Vagina (tissue), 2 donors: ENCODE measurements around the gene CFAP161. TPM values are rescaled to one million over a fixed set of nuclear protein-coding genes. Genes with fewer than 3 reads are reported as not detected.

Experiments used
- DNase-seq, 2 donors: peaks; one replicate each; pipeline ENCODE4 v3.0.0-alpha.2; 2017; ENCODE audit errors: extremely low spot score in 2 of 2
- H3K27ac ChIP-seq: fragments of 200-600 bp; sonication (generic); one replicate; pipeline ENCODE4 v1.5.1; 2019
- H3K27me3 ChIP-seq: fragments of 200-600 bp; sonication (generic); one replicate; pipeline ENCODE4 v1.5.1; 2019
- H3K36me3 ChIP-seq, 2 donors: fragments of 200-600 bp; sonication (generic); one replicate each; pipeline ENCODE4 v1.5.1; 2017 to 2019
- H3K4me1 ChIP-seq: fragments of 200-600 bp; sonication (generic); one replicate; pipeline ENCODE4 v1.5.1; 2019
- H3K4me3 ChIP-seq, 2 donors: fragments of 200-600 bp; sonication (generic); 1 replicate in 1 of 2; 2 replicates in 1 of 2; pipeline ENCODE4 v1.5.1; 2016 to 2019
- H3K9me3 ChIP-seq: fragments of 200-600 bp; sonication (generic); one replicate; pipeline ENCODE4 v1.5.1; 2019
- CTCF ChIP-seq, 3 experiments: fragments of 450-650 bp in 2 of 3; fragments of 200-600 bp in 1 of 3; sonication (generic) in 1 of 3; IDR thresholded peaks; one replicate each; pipeline ENCODE4 v1.5.1; 2017 to 2019; ENCODE audit warnings: antibody characterized with exemption in 3 of 3, mild to moderate bottlenecking in 2 of 3, moderate library complexity in 2 of 3
- POLR2A ChIP-seq, 2 donors: fragments of 450-650 bp; IDR thresholded peaks; one replicate each; pipeline ENCODE4 v1.6.1; 2017; ENCODE audit warnings: antibody characterized with exemption in 2 of 2, mild to moderate bottlenecking in 2 of 2, moderate library complexity in 2 of 2
- POLR2AphosphoS5 ChIP-seq, 2 donors: sonication (generic); formaldehyde crosslinking; IDR thresholded peaks; one replicate each; pipeline ENCODE4 v1.9.0; 2017; ENCODE audit warnings: antibody characterized with exemption in 2 of 2, mild to moderate bottlenecking in 2 of 2, low read depth in 1 of 2; ENCODE audit not compliant: insufficient read depth in 1 of 2
- intact Hi-C: fragments of 100-400 bp; cut with DNase I; formaldehyde crosslinking; loops from one replicate; pipeline ENCODE4 v1.15.1; 2023
- total RNA-seq: library from RNA; depleted of rRNA; stranded (reverse); fragments of >200 nt; gene quantifications from one replicate; pipeline ENCODE4 v1.2.3, GENCODE V29; 2016

Gene CFAP161
- total RNA-seq, 1 donor from 2014 or later, result 8.6 TPM

GRCh38 chr15:81175496-81175895, 41.4 kb downstream of the CFAP161 start:
- H3K27ac ChIP-seq, result no peak overlapping the region
- H3K9me3 ChIP-seq, result no peaks in the 10 kb centered on the region
- H3K4me1 ChIP-seq, result peaks cover 11% of the 10 kb centered on the region
- DNase-seq, result no peak
- H3K27me3 ChIP-seq, result no peaks in the 10 kb centered on the region
- H3K4me3 ChIP-seq, result no peak overlapping the region
- TF ChIP-seq CTCF (IDR thresholded peaks at IDR 0.05) (no peak), POLR2A (IDR thresholded peaks at IDR 0.05) (no peak), POLR2AphosphoS5 (IDR thresholded peaks at IDR 0.05; ENCODE audit: insufficient read depth in 1 of 2, low read depth in 1 of 2) (no peak)
- intact Hi-C loops, result no loop called here
- H3K36me3 ChIP-seq, result no peaks in the 10 kb centered on the region

GRCh38 chr15:81176291-81176893, 42.3 kb downstream of the CFAP161 start:
- Histone ChIP-seq H3K4me1 (peaks cover 17% of the 10 kb centered on the region), H3K27me3 (no peaks in the 10 kb centered on the region), H3K27ac (peak overlapping the region; percentile 60), H3K4me3 (no peak overlapping the region), H3K9me3 (no peaks in the 10 kb centered on the region), H3K36me3 (no peaks in the 10 kb centered on the region)
- DNase-seq, result peak in 1 of 2 donors; percentile 91
- intact Hi-C loops, result no loop called here
- TF ChIP-seq POLR2A (IDR thresholded peaks at IDR 0.05) (no peak), CTCF (IDR thresholded peaks at IDR 0.05) (no peak)

GRCh38 chr15:81178365-81178764, 44.3 kb downstream of the CFAP161 start:
- intact Hi-C loops, result no loop called here
- no peak for TF ChIP-seq POLR2A (IDR thresholded peaks at IDR 0.05)
- TF ChIP-seq CTCF (IDR thresholded peaks at IDR 0.05), result no peak
- TF ChIP-seq POLR2AphosphoS5 (IDR thresholded peaks at IDR 0.05; ENCODE audit: insufficient read depth in 1 of 2, low read depth in 1 of 2), result no peak
- H3K4me3 ChIP-seq, result no peak overlapping the region

GRCh38 chr15:81181220-81181619, 47.1 kb downstream of the CFAP161 start:
- DNase-seq, result no peak
- Histone ChIP-seq H3K4me1 (peaks cover 22% of the 10 kb centered on the region), H3K4me3 (no peak overlapping the region), H3K27me3 (no peaks in the 10 kb centered on the region), H3K36me3 (no peaks in the 10 kb centered on the region), H3K9me3 (no peaks in the 10 kb centered on the region), H3K27ac (peak overlapping the region; percentile 78)
- intact Hi-C loops, result no loop called here
- TF ChIP-seq POLR2AphosphoS5 (IDR thresholded peaks at IDR 0.05; ENCODE audit: insufficient read depth in 1 of 2, low read depth in 1 of 2) (no peak), CTCF (IDR thresholded peaks at IDR 0.05) (no peak), POLR2A (IDR thresholded peaks at IDR 0.05) (no peak)

More at GRCh38 chr15:81178365-81178764, 44.3 kb downstream of the CFAP161 start:
- DNase-seq, result no peak
- Histone ChIP-seq H3K9me3 (no peaks in the 10 kb centered on the region), H3K4me1 (peaks cover 24% of the 10 kb centered on the region), H3K36me3 (no peaks in the 10 kb centered on the region), H3K27ac (no peak overlapping the region), H3K27me3 (no peaks in the 10 kb centered on the region)

GRCh38 chr15:81182031-81182755, 48.1 kb downstream of the CFAP161 start:
- intact Hi-C loops, result no loop called here
- peak overlapping the region; percentile 42 to 50 for H3K4me3 ChIP-seq
- no peak for DNase-seq

More at GRCh38 chr15:81182031-81182755, 48.1 kb downstream of the CFAP161 start:
- TF ChIP-seq CTCF (IDR thresholded peaks at IDR 0.05) (no peak), POLR2AphosphoS5 (IDR thresholded peaks at IDR 0.05; ENCODE audit: insufficient read depth in 1 of 2, low read depth in 1 of 2) (no peak), POLR2A (IDR thresholded peaks at IDR 0.05) (no peak)
- no peaks in the 10 kb centered on the region for H3K36me3 ChIP-seq
- peak overlapping the region; percentile 78 for H3K27ac ChIP-seq
- no peaks in the 10 kb centered on the region for H3K9me3 ChIP-seq
- no peaks in the 10 kb centered on the region for H3K27me3 ChIP-seq
- H3K4me1 ChIP-seq, result peaks cover 16% of the 10 kb centered on the region
